ENCODE measurements around the gene NDUFAF8.

- no peak for TF ChIP-seq SIX5 (IDR thresholded peaks at IDR 0.05; ENCODE audit: low read depth, low read length, severe bottlenecking)
- TF ChIP-seq NR2C2 (IDR thresholded peaks at IDR 0.05; ENCODE audit: borderline replicate concordance, control insufficient read depth, insufficient read length, low read depth): no peak
- no peak for TF ChIP-seq ATF3 (IDR thresholded peaks at IDR 0.05; ENCODE audit: borderline replicate concordance, extremely low read depth, low read depth, low read length)
- TF ChIP-seq STAT1 (conservative IDR thresholded peaks at IDR 0.05): no peak
- no peak for TF ChIP-seq ATF7 (IDR thresholded peaks at IDR 0.05; ENCODE audit: low read depth)
- TF ChIP-seq CHD4 (IDR thresholded peaks at IDR 0.05): no peak
- no peak for TF ChIP-seq SIN3A (IDR thresholded peaks at IDR 0.05; ENCODE audit: low read depth, low read length)
- no peak for TF ChIP-seq ATF2 (IDR thresholded peaks at IDR 0.05; ENCODE audit: low read length)
- no peak for TF ChIP-seq YY1 (IDR thresholded peaks at IDR 0.05; ENCODE audit: low read depth, low read length)
- no peak for TF ChIP-seq FOXM1 (IDR thresholded peaks at IDR 0.05; ENCODE audit: low read depth, low read length)
Measured at GRCh38 chr17:81231121-81231645, 7.9 kb upstream of the NDUFAF8 start.

Measured in GM12878 (cell line).